ENCODE measurements around the gene SCML2.
"Not testable (repeated sequence)": the region's sequence is repeated elsewhere in the genome, so short reads cannot be mapped to it uniquely, and the experiment has no call there.

The SCML2 gene

GRCh38 chrX:18271309-18271708 is 83.2 kb downstream of the SCML2 start:
- no peak for DNase-seq

DNA sequence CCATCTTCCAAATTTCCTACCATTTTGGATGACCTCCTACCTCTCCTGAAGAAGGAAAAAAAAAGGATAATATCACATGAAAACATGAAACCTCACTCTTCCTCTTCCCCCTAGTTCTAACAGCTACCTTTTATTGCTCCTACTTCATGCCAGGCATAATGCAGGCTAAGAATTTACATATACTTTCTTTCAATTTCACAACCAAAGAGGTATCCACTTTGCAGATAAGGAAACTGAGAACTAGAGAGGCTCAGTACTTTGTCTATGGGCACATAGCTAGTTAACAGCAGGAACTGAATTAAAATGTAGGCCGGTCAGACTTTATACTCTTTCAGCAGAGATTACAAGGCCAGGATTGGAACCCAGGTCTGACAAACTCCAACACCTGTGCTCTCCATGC is 99.4 kb downstream of the SCML2 start:
- no peak for DNase-seq

DNA sequence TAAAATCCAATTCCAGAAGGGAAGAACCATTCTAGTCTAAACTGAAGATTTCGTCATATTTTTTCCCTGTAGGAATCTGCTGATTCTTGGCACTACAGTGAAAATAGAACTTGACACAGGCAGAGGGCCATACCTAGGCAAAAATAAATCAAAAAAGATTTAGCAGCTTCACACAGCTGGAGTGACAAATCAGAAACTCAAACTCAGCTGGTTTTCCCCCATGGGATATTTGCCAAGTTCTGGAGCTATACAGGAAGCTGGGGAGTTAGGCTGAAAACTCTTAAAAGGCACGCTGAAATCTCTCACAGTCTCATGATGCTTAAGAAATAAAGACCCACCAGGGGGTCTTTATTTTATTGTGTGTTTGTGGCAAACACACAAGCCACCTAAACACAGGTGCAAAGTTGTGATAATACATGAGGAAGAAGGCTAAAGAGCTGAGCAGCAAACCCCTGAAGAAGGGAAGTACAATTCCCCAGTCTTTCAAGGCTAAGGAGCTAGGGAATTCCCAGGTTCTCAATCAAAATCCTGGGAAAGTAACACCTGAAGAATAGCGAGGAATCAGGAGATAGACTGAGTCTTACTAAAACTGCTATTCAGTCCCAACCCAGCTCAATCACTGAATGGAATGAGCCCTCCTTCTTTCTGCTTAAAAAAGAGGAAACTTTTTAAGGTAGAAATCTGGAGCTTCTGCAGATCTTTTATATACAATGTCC is 101.7 kb downstream of the SCML2 start:
- no peak for DNase-seq

- not testable (repeated sequence) for DNase-seq
Measured at GRCh38 chrX:18229646-18230045, 124.8 kb downstream of the SCML2 start.

GRCh38 chrX:18228069-18228468 is 126.4 kb downstream of the SCML2 start:
- no peak for DNase-seq

GRCh38 chrX:18227458-18227857 is 127.0 kb downstream of the SCML2 start:
- DNase-seq = no peak

DNA sequence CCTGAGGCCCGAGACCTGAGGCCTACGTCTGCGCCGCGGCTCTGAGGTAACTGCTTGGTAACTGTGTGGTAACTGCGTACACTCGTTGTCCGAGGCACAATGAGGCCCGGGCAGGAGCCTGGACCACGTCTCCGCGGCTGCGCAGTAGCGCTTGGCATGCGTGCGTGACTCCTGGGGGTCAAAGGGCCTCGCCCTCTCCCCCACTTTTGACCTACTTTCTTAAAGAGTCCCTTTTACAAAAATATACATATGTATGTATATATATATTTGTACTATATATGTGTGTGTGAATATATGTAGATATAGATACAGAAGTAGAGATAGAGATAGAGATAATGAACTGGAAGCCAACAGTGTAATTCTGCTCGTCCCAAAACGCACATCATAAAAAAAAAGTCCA is 133.7 kb downstream of the SCML2 start, which contains the start of gene BEND2:
TSS of gene BEND2 (minus strand) at position 101 of the 400 bp plus-strand sequence. CDS start 136 bp downstream, outside the sequence.
- DNase-seq = no peak

- DNase-seq = no peak
Measured at GRCh38 chrX:18210470-18210869, 144.0 kb downstream of the SCML2 start.

DNA sequence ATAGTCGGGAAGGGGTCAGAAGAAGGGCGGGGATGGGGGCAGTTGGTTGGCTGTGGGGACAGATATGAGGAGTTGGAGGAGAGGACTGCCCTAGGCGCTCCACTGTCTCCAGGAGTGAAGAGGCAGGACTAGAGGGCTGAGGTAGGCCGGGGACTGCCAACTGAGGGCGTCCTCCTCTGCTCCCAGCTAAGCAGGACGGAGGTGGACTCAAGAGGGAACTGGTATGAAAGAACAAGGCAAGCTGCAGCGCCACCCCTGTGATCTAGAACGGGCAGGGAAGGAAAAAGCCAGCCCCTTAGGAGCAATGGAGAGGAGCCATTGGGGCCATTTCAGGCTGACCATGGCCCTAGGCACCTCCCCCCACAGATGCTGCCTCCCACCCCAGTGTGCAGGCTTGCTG is 147.8 kb downstream of the SCML2 start:
- DNase-seq = no peak

DNA sequence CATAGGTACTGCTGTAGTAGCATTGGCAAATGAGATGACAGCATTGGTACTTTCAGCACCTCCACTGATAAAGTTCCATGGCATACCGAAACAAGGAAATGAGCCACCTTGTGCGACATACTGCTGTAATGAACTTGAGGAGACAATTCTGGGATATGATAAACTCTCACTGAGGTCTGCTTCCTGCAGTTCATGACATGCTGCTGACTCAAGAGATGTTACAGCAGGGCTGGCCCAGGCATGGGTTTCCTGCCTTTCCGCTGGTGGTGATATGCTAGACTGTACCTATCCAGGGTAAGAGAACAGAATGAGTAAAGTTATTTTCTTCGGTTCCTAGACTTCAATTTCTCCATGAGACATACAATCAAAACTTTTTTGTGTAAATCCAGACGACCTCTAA is 150.9 kb downstream of the SCML2 start:
- DNase-seq = no peak

DNA sequence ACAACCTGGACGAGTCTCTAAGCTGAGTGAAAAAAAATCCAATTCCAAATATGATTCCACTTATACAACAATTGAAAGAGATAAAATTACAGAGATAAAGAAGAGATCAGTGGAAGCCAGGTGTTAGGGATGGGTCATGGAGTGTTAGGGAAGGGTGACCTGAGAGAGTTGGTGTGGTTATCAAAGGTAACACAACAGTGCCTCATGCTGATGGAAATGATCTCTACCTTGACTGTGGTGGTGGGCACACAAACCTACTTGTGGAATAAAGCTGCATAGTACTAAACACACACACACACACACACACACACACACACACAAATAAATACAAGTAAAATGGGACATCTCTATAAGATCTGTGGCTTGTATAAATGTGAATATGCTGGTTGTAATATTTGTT is 159.8 kb downstream of the SCML2 start:
- no peak for DNase-seq

All from NCI-H524 treated with DMSO at 0.1 percent for 48 hours (cell line).